Measurements from ENCODE around the gene CERKL.
A peak's percentile ranks its signal among the peaks of the same experiment; 100 is the strongest.

Gene CERKL

GRCh38 chr2:181694271-181694670, 37.4 kb upstream of the CERKL start:
- TF ChIP-seq RAD21 (IDR thresholded peaks at IDR 0.05; ENCODE audit: low read depth) (no peak), ZBTB7A (IDR thresholded peaks at IDR 0.05; ENCODE audit: low read depth) (no peak), EGR1 (IDR thresholded peaks at IDR 0.05) (no peak), CREB1 (IDR thresholded peaks at IDR 0.05; ENCODE audit: low read depth) (no peak), FOXM1 (IDR thresholded peaks at IDR 0.05; ENCODE audit: borderline replicate concordance, low read depth) (no peak), TEAD4 (IDR thresholded peaks at IDR 0.05) (no peak), CEBPB (IDR thresholded peaks at IDR 0.05) (no peak)

GRCh38 chr2:181690860-181691259, 34.0 kb upstream of the CERKL start:
- TF ChIP-seq NFIC (IDR thresholded peaks at IDR 0.05) (no peak), REST (IDR thresholded peaks at IDR 0.05; ENCODE audit: low read depth) (no peak), CEBPB (IDR thresholded peaks at IDR 0.05) (no peak), TCF12 (IDR thresholded peaks at IDR 0.05; ENCODE audit: low read depth) (no peak), RAD21 (IDR thresholded peaks at IDR 0.05; ENCODE audit: low read depth) (no peak), TAF1 (IDR thresholded peaks at IDR 0.05; ENCODE audit: low read depth) (no peak)

- no peak for TF ChIP-seq EGR1 (IDR thresholded peaks at IDR 0.05)
- no peak for TF ChIP-seq EP300 (IDR thresholded peaks at IDR 0.05; ENCODE audit: borderline replicate concordance)
- TF ChIP-seq FOXM1 (IDR thresholded peaks at IDR 0.05; ENCODE audit: borderline replicate concordance, low read depth) = no peak
- no peak for TF ChIP-seq YY1 (IDR thresholded peaks at IDR 0.05; ENCODE audit: low read depth)
- TF ChIP-seq TEAD4 (IDR thresholded peaks at IDR 0.05) = no peak
- no peak for TF ChIP-seq MAX (IDR thresholded peaks at IDR 0.05)
- TF ChIP-seq NFIC (IDR thresholded peaks at IDR 0.05) = no peak
- no peak for TF ChIP-seq CEBPB (IDR thresholded peaks at IDR 0.05)
- no peak for TF ChIP-seq ZBTB7A (IDR thresholded peaks at IDR 0.05; ENCODE audit: low read depth)
- no peak for TF ChIP-seq RAD21 (IDR thresholded peaks at IDR 0.05; ENCODE audit: low read depth)
- no peak for TF ChIP-seq USF1 (IDR thresholded peaks at IDR 0.05)
- TF ChIP-seq REST (IDR thresholded peaks at IDR 0.05; ENCODE audit: low read depth) = no peak
- no peak for TF ChIP-seq TCF12 (IDR thresholded peaks at IDR 0.05; ENCODE audit: low read depth)
- TF ChIP-seq TAF1 (IDR thresholded peaks at IDR 0.05; ENCODE audit: low read depth) = no peak
- no peak for TF ChIP-seq CREB1 (IDR thresholded peaks at IDR 0.05; ENCODE audit: low read depth)
Measured at GRCh38 chr2:181686576-181687185, 29.8 kb upstream of the CERKL start.

- TF ChIP-seq USF1 (IDR thresholded peaks at IDR 0.05) (no peak), REST (IDR thresholded peaks at IDR 0.05; ENCODE audit: low read depth) (peak; percentile 86)
Measured at GRCh38 chr2:181685150-181685688, 28.3 kb upstream of the CERKL start.

GRCh38 chr2:181684454-181685149, 27.7 kb upstream of the CERKL start:
- TF ChIP-seq USF1 (IDR thresholded peaks at IDR 0.05) (no peak), EGR1 (IDR thresholded peaks at IDR 0.05) (no peak), YY1 (IDR thresholded peaks at IDR 0.05; ENCODE audit: low read depth) (no peak), TAF1 (IDR thresholded peaks at IDR 0.05; ENCODE audit: low read depth) (no peak), TEAD4 (IDR thresholded peaks at IDR 0.05) (no peak), CREB1 (IDR thresholded peaks at IDR 0.05; ENCODE audit: low read depth) (no peak), FOXM1 (IDR thresholded peaks at IDR 0.05; ENCODE audit: borderline replicate concordance, low read depth) (no peak), TCF12 (IDR thresholded peaks at IDR 0.05; ENCODE audit: low read depth) (no peak)
